ENCODE measurements around the gene TYK2. TPM values are rescaled to one million over a fixed set of nuclear protein-coding genes. Genes with fewer than 3 reads are reported as not detected.

The TYK2 gene
- total and polyA plus RNA-seq, 7 donors: 35.6 to 125 (median 47.2) TPM

GRCh38 chr19:10329555-10329954, 50.8 kb downstream of the TYK2 start:
- H3K4me1 ChIP-seq: peaks cover 0 to 26% (median 24%) of the 10 kb centered on the region in 4 donors
- WGBS, 2 donors: 94 to 96% methylated on average over 13 of the region's 13 CpGs

GRCh38 chr19:10328558-10329429, 51.6 kb downstream of the TYK2 start:
- Histone ChIP-seq H3K9me3 (no peaks in the 10 kb centered on the region), H3K36me3 (peaks cover 42 to 70% (median 62%) of the 10 kb centered on the region in 4 donors), H3K27me3 (no peaks in the 10 kb centered on the region), H3K4me3 (no peak overlapping the region), H3K27ac (no peak overlapping the region), H3K4me1 (peaks cover 0 to 18% (median 17%) of the 10 kb centered on the region in 4 donors)
- TF ChIP-seq EP300 (IDR thresholded peaks at IDR 0.05): no peak
- no peak for TF ChIP-seq POLR2A (IDR thresholded peaks at IDR 0.05)
- TF ChIP-seq POLR2AphosphoS5 (IDR thresholded peaks at IDR 0.05): no peak
- TF ChIP-seq, protein P1, sequence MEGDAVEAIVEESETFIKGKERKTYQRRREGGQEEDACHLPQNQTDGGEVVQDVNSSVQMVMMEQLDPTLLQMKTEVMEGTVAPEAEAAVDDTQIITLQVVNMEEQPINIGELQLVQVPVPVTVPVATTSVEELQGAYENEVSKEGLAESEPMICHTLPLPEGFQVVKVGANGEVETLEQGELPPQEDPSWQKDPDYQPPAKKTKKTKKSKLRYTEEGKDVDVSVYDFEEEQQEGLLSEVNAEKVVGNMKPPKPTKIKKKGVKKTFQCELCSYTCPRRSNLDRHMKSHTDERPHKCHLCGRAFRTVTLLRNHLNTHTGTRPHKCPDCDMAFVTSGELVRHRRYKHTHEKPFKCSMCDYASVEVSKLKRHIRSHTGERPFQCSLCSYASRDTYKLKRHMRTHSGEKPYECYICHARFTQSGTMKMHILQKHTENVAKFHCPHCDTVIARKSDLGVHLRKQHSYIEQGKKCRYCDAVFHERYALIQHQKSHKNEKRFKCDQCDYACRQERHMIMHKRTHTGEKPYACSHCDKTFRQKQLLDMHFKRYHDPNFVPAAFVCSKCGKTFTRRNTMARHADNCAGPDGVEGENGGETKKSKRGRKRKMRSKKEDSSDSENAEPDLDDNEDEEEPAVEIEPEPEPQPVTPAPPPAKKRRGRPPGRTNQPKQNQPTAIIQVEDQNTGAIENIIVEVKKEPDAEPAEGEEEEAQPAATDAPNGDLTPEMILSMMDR (IDR thresholded peaks at IDR 0.05): no peak
- DNase-seq: no peak
- 95 to 97% methylated on average over 41 of the region's 41 CpGs for WGBS, 2 donors
- intact Hi-C loops (cut with DNase I): no loop called here

More at GRCh38 chr19:10329555-10329954, 50.8 kb downstream of the TYK2 start:
- Histone ChIP-seq H3K9me3 (no peaks in the 10 kb centered on the region), H3K4me3 (no peak overlapping the region), H3K36me3 (peaks cover 42 to 62% (median 56%) of the 10 kb centered on the region in 4 donors), H3K27ac (no peak overlapping the region), H3K27me3 (no peaks in the 10 kb centered on the region)
- DNase-seq: no peak
- intact Hi-C loops (cut with DNase I): no loop called here
- TF ChIP-seq, protein P1 (IDR thresholded peaks at IDR 0.05): no peak
- TF ChIP-seq EP300 (IDR thresholded peaks at IDR 0.05) (no peak), POLR2AphosphoS5 (IDR thresholded peaks at IDR 0.05) (no peak), POLR2A (IDR thresholded peaks at IDR 0.05) (no peak)

- H3K27ac ChIP-seq: no peak overlapping the region
- H3K9me3 ChIP-seq: no peaks in the 10 kb centered on the region
- peaks cover 42 to 80% (median 70%) of the 10 kb centered on the region in 4 donors for H3K36me3 ChIP-seq
- WGBS, 2 donors: 80 to 93% methylated on average over 7 of the region's 7 CpGs
- no peaks in the 10 kb centered on the region for H3K27me3 ChIP-seq
- no peak for DNase-seq
- no peak for TF ChIP-seq POLR2A (IDR thresholded peaks at IDR 0.05)
- H3K4me3 ChIP-seq: no peak overlapping the region
- intact Hi-C loops (cut with DNase I): no loop called here
- H3K4me1 ChIP-seq: peaks cover 0 to 14% (median 13%) of the 10 kb centered on the region in 4 donors
Measured at GRCh38 chr19:10327793-10328192, 52.6 kb downstream of the TYK2 start.

GRCh38 chr19:10325732-10326131, 54.6 kb downstream of the TYK2 start:
- H3K27me3 ChIP-seq: no peaks in the 10 kb centered on the region
- H3K4me3 ChIP-seq: no peak overlapping the region
- DNase-seq: no peak
- intact Hi-C loops (cut with DNase I): no loop called here
- TF ChIP-seq POLR2A (IDR thresholded peaks at IDR 0.05): no peak
- TF ChIP-seq EP300 (IDR thresholded peaks at IDR 0.05): no peak
- TF ChIP-seq, protein P1 (IDR thresholded peaks at IDR 0.05): no peak
- no peak for TF ChIP-seq POLR2AphosphoS5 (IDR thresholded peaks at IDR 0.05)
- peaks cover 55 to 100% (median 89%) of the 10 kb centered on the region in 4 donors for H3K36me3 ChIP-seq
- H3K27ac ChIP-seq: no peak overlapping the region
- no peaks in the 10 kb centered on the region for H3K9me3 ChIP-seq
- WGBS, 2 donors: 86 to 93% methylated on average over 8 of the region's 8 CpGs
- no peaks in the 10 kb centered on the region for H3K4me1 ChIP-seq

Data from sigmoid colon (tissue), 7 donors.